ENCODE data around the gene ANGPTL2. TPM values are rescaled to one million over a fixed set of nuclear protein-coding genes. Genes with fewer than 3 reads are reported as not detected.

Gene ANGPTL2
- total RNA-seq, 1 experiment from 2014 or later: 0.20 TPM

GRCh38 chr9:127126971-127127370 is 4.5 kb upstream of the ANGPTL2 start:
- Histone ChIP-seq H3K79me2 (ENCODE audit: insufficient read depth, low read length) (no peaks in the 10 kb centered on the region), H3K4me3 (replicated peaks in 1 of 2; ENCODE audit: low read depth in 1 of 2, low read length in 2 of 2) (no peak overlapping the region), H4K20me1 (ENCODE audit: insufficient read depth) (no peaks in the 10 kb centered on the region), H3K9me2 (ENCODE audit: insufficient read depth) (no peaks in the 10 kb centered on the region), H2AFZ (ENCODE audit: low read depth, low read length, poor library complexity, severe bottlenecking) (no peak overlapping the region), H3K9me3 (ENCODE audit: control insufficient read depth in 1 of 2, insufficient read depth in 1 of 2, low read depth in 1 of 2, low read length in 2 of 2) (no peaks in the 10 kb centered on the region), H3K4me2 (ENCODE audit: low read length) (no peak overlapping the region), H3K36me3 (ENCODE audit: control insufficient read depth in 1 of 2, insufficient read depth in 2 of 2, low read length in 2 of 2) (no peaks in the 10 kb centered on the region), H3K9ac (ENCODE audit: low read length) (no peak overlapping the region), H3K27ac (ENCODE audit: low read depth, low read length) (no peak overlapping the region), H3K27me3 (ENCODE audit: insufficient read depth, low read length) (no peaks in the 10 kb centered on the region), H3K4me1 (ENCODE audit: control insufficient read depth in 1 of 2, insufficient read depth in 2 of 2, low read length in 2 of 2) (peaks cover 11 to 16% of the 10 kb centered on the region in 2 experiments)
- ATAC-seq (no peak), DNase-seq (ENCODE audit: low read depth, low spot score) (no peak)
- ChIA-PET CTCF (no interaction called here), POLR2A (no interaction called here), RAD21 (ENCODE audit: low non-redundant PET in 1 of 2, low total read pairs in 2 of 2, uncharacterized antibody in 2 of 2, unreplicated experiment in 2 of 2) (no interaction called here)
- BruUV-seq (replicated peaks): no TSS peak
- intact Hi-C loops (cut with micrococcal nuclease): no loop called here
- TF ChIP-seq SP1 (IDR thresholded peaks at IDR 0.05; ENCODE audit: low read depth): no peak
- TF ChIP-seq ATF3 (IDR thresholded peaks at IDR 0.05): no peak
- no peak for TF ChIP-seq ELF1 (IDR thresholded peaks at IDR 0.05; ENCODE audit: borderline replicate concordance, low read depth)
- TF ChIP-seq YY1 (IDR thresholded peaks at IDR 0.05; ENCODE audit: extremely low read depth, insufficient replicate concordance, low read depth, low read length): no peak
- TF ChIP-seq ZFX (IDR thresholded peaks at IDR 0.05): no peak
- TF ChIP-seq FOSL1 (IDR thresholded peaks at IDR 0.05; ENCODE audit: low read depth): no peak
- TF ChIP-seq CTCF (IDR thresholded peaks at IDR 0.05 in 2 of 3, conservative IDR thresholded peaks at IDR 0.05 in 1 of 3; ENCODE audit: borderline replicate concordance in 1 of 3, insufficient read depth in 1 of 3, low read depth in 2 of 3, low read length in 2 of 3): no peak
- TF ChIP-seq TCF7L2 (IDR thresholded peaks at IDR 0.05; ENCODE audit: borderline replicate concordance, extremely low read depth, insufficient read depth, insufficient read length): no peak
- TF ChIP-seq EGR1 (IDR thresholded peaks at IDR 0.05; ENCODE audit: low read depth): no peak
- no peak for TF ChIP-seq REST (IDR thresholded peaks at IDR 0.05; ENCODE audit: low read depth)
- TF ChIP-seq ZNF274 (IDR thresholded peaks at IDR 0.05; ENCODE audit: low read depth, low read length): no peak
- no peak for TF ChIP-seq POLR2AphosphoS5 (IDR thresholded peaks at IDR 0.05; ENCODE audit: low read depth, low read length)

Measured in HCT116 (cell line).